GM19193 (cell line): Measurements from ENCODE around the gene DDX42.

Experiments
- POLR2A ChIP-seq: IDR thresholded peaks from 4 replicates; pipeline ENCODE4 v1.6.1; 2011; ENCODE audit not compliant: insufficient read depth, insufficient read length; ENCODE audit errors: extremely low read depth

DDX42 gene

DNA sequence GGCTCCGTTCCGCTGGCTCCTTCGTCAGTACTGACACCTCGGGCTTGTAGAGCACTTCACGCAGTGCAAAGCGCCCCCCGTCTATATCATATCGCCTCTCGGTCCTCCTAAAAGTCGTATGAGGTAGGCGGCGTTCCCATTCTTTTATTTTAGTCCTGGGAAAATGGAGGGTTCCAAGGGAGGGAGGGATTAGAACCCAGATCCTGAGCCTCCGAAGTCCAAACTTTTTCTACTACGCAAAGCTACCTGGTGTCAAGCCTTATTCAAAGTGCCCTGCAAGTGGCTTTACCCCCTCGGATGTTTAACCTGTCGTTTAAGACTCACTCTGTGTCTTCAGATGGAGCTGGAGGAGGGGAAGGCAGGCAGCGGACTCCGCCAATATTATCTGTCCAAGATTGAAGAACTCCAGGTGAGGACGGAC lies 53.8 kb downstream of the DDX42 start:
- no peak for TF ChIP-seq POLR2A

DNA sequence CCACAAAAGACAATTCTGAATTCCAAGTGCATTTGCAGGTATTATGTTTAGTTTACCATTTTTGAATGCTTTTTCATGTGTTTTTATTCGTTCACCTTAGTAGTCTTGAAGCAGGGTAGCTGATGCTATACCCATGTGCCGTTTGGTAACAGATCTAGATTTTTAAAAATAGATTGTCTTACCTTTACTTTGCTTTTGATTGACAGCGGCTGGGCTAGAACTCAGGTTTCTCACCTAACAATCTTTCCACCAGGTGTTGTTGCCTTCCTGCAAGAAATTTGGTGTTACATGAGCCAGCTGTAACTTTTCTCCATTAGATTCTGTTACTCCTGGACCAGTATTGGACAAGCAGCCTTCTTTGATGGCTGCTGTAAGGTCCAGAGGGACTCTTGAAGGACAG lies 55.0 kb downstream of the DDX42 start:
- no peak for TF ChIP-seq POLR2A

- no peak for TF ChIP-seq POLR2A
Measured at GRCh38 chr17:63830278-63830677, 56.3 kb downstream of the DDX42 start.

DNA sequence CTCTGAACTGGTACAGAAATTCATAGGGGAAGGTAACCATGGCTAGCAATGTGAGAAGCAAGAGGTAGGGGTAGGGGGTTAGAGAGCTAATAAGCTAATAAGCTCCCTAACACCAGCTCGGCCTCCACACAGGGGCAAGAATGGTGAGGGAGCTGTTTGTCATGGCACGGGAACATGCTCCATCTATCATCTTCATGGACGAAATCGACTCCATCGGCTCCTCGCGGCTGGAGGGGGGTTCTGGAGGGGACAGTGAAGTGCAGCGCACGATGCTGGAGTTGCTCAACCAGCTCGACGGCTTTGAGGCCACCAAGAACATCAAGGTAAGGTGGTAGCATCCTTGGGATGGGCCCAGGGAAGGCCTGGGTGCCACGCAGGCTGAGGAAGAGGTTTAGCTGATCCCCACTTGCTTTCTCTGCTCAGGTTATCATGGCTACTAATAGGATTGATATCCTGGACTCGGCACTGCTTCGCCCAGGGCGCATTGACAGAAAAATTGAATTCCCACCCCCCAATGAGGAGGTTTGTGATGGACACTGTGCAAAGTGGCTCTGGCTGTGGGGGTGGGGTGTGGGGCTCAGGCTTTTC lies 57.0 kb downstream of the DDX42 start:
- TF ChIP-seq POLR2A: no peak

- TF ChIP-seq POLR2A: no peak
Measured at GRCh38 chr17:63831505-63831904, 57.5 kb downstream of the DDX42 start.

- TF ChIP-seq POLR2A: no peak
Measured at GRCh38 chr17:63832014-63832413, 58.0 kb downstream of the DDX42 start.

DNA sequence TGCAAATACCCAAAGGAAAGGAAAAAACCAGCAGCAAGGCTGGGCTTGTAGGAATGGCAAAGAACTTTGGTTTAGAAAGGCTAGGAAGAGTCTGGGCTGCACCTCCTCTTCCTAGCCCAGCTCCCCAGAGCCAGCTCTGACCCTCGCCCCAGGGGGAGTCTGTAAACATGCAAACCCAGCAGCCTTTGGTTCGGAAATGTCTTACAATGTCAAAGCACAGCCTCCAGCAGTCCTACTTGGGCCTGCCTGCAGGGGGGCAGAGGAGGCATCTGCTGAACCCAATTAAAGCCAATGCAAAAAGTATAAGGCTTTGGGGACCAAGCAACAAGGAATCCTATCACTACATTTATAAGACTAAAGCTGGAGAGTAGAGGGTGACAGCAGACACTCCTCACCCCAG lies 58.5 kb downstream of the DDX42 start:
- no peak for TF ChIP-seq POLR2A

- TF ChIP-seq POLR2A: no peak
Measured at GRCh38 chr17:63833026-63833740, 59.2 kb downstream of the DDX42 start.

GRCh38 chr17:63833741-63834373 lies 59.9 kb downstream of the DDX42 start:
- TF ChIP-seq POLR2A: no peak

DNA sequence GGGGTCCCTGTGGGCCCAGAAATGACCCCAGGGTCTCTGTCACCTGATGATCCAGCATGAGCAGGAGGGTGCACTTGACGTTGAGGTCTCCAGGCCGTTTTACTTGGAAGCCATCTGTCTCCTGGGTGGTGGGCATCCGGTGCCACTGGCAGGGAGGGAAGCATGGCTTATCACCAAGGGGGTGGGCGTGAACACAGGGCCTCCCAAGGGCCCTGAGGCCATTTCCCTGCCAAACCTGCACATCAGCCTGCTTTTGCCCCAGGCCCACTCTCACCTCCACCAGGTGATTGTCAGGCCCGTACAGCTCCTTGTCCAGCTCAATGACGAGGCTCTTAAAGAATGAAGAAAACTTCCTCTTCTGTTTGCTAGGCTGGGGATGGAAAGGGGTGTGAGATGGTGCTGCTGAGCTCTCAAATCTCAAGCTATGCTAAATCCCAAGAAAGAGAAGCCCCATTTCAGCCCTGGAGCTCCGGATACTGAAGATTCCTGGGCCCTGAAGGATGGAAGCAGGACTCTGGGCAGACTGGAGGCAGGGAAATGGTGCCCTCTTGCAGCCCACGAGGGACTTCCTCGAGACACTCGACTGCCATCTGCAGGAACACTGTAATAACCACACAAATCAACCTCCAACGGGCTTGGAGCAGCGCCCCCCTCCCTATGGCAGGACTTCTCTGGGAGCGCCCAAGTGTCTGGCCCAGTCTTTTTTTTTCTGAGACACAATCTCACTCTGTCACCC lies 60.6 kb downstream of the DDX42 start:
- TF ChIP-seq POLR2A: no peak

- TF ChIP-seq POLR2A: no peak
Measured at GRCh38 chr17:63835167-63835720, 61.3 kb downstream of the DDX42 start.

- TF ChIP-seq POLR2A: no peak
Measured at GRCh38 chr17:63836811-63837210, 62.8 kb downstream of the DDX42 start.

DNA sequence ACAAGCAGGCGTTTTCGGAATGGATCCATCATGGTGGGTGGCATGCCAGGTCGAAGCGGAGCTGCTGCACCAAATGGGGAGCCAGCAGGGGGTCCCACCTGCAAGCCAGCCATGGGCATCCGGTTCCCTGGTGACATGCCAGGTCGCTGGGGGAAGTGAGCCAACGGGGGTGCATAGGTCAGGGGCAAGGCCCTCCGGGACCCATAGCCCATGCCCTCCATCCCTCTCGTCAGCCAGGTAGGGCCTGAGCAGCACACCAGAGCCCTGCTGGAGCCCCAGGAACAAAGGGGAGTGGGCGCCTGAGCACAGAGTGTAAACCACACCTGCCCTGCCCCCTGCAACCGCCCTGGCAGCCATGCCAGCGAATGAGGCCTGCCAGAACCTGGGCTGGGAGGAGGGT lies 63.5 kb downstream of the DDX42 start:
- TF ChIP-seq POLR2A: no peak

GRCh38 chr17:63837962-63838600 lies 64.1 kb downstream of the DDX42 start:
- TF ChIP-seq POLR2A: no peak
